HG03354 (cell line): ENCODE results near the gene LYRM7.
"Not testable (repeated sequence)": the region's sequence is repeated elsewhere in the genome, so short reads cannot be mapped to it uniquely, and the experiment has no call there.

ENCODE experiments used
- ATAC-seq: cut with Tn5 transposase; IDR thresholded peaks from one replicate; pipeline ENCODE4 v1.9.1; 2021; ENCODE audit warnings: mild to moderate bottlenecking; ENCODE audit not compliant: unreplicated experiment, poor library complexity, severe bottlenecking

Gene LYRM7

GRCh38 chr5:131169810-131170539 lies 769 bp upstream of the LYRM7 start:
- no peak for ATAC-seq

GRCh38 chr5:131171276-131171810 lies 599 bp downstream of the LYRM7 start:
- ATAC-seq, result no peak

- no peak for ATAC-seq
Measured at GRCh38 chr5:131180407-131180806, 9.7 kb downstream of the LYRM7 start.

- ATAC-seq, result no peak
Measured at GRCh38 chr5:131182839-131183238, 12.1 kb downstream of the LYRM7 start.

- ATAC-seq, result no peak
Measured at GRCh38 chr5:131185523-131186104, 14.9 kb downstream of the LYRM7 start.

- no peak for ATAC-seq
Measured at GRCh38 chr5:131186561-131187256, 16.0 kb downstream of the LYRM7 start.

- ATAC-seq, result no peak
Measured at GRCh38 chr5:131193106-131193505, 22.4 kb downstream of the LYRM7 start.

- ATAC-seq, result not testable (repeated sequence)
Measured at GRCh38 chr5:131193897-131194296, 23.2 kb downstream of the LYRM7 start.

GRCh38 chr5:131194725-131195124 lies 24.0 kb downstream of the LYRM7 start:
- no peak for ATAC-seq

- ATAC-seq, result no peak
Measured at GRCh38 chr5:131195696-131196095, 25.0 kb downstream of the LYRM7 start.

- no peak for ATAC-seq
Measured at GRCh38 chr5:131196331-131196730, 25.6 kb downstream of the LYRM7 start.

- no peak for ATAC-seq
Measured at GRCh38 chr5:131198625-131199024, 27.9 kb downstream of the LYRM7 start.

GRCh38 chr5:131200560-131200959 lies 29.8 kb downstream of the LYRM7 start:
- no peak for ATAC-seq

- no peak for ATAC-seq
Measured at GRCh38 chr5:131204964-131205363, 34.2 kb downstream of the LYRM7 start.

- no peak for ATAC-seq
Measured at GRCh38 chr5:131206061-131206460, 35.3 kb downstream of the LYRM7 start.

- no peak for ATAC-seq
Measured at GRCh38 chr5:131206772-131207171, 36.0 kb downstream of the LYRM7 start.

GRCh38 chr5:131209175-131209505 lies 38.4 kb downstream of the LYRM7 start:
- no peak for ATAC-seq

- peak; percentile 89 for ATAC-seq
Measured at GRCh38 chr5:131209506-131210150, 38.9 kb downstream of the LYRM7 start.

GRCh38 chr5:131210151-131210510 lies 39.4 kb downstream of the LYRM7 start:
- ATAC-seq, result peak; percentile 7

GRCh38 chr5:131211669-131212068 lies 40.9 kb downstream of the LYRM7 start:
- ATAC-seq, result no peak
